ENCODE data around the gene POLN. TPM values are rescaled to one million over a fixed set of nuclear protein-coding genes. Genes with fewer than 3 reads are reported as not detected.

The POLN gene
- total RNA-seq, 4 donors from 2014 or later = 2.6 to 10.6 (median 6.8) TPM

GRCh38 chr4:2080429-2081300 is 161.3 kb downstream of the POLN start:
- TF ChIP-seq CTCF (IDR thresholded peaks at IDR 0.05; ENCODE audit: low read depth) = no peak

- TF ChIP-seq CTCF (IDR thresholded peaks at IDR 0.05; ENCODE audit: low read depth) = no peak
These were observed 162.0 kb downstream of the POLN start for GRCh38 chr4:2079926-2080325.

GRCh38 chr4:2079006-2079405 is 162.9 kb downstream of the POLN start:
- TF ChIP-seq CTCF (IDR thresholded peaks at IDR 0.05; ENCODE audit: low read depth) = no peak

- no peak for TF ChIP-seq CTCF (IDR thresholded peaks at IDR 0.05; ENCODE audit: low read depth)
These were observed 163.3 kb downstream of the POLN start for GRCh38 chr4:2078584-2078983.

GRCh38 chr4:2077537-2078460 is 164.1 kb downstream of the POLN start:
- TF ChIP-seq CTCF (IDR thresholded peaks at IDR 0.05; ENCODE audit: low read depth) = no peak

GRCh38 chr4:2076908-2077536 is 164.9 kb downstream of the POLN start:
- no peak for TF ChIP-seq CTCF (IDR thresholded peaks at IDR 0.05; ENCODE audit: low read depth)
